Epithelial cell of proximal tubule (primary cell): ENCODE measurements around the gene YOD1. TPM values are rescaled to one million over a fixed set of nuclear protein-coding genes. Genes with fewer than 3 reads are reported as not detected.

Experiments
- DNase-seq: peaks from one replicate; pipeline ENCODE4 v3.0.0-alpha.2; 2011; ENCODE audit warnings: low read depth
- H3K4me3 ChIP-seq: 2 replicates; pipeline ENCODE4 v1.5.1; 2011; ENCODE audit warnings: low read depth, mild to moderate bottlenecking, low read length
- CTCF ChIP-seq: conservative IDR thresholded peaks from 2 replicates; pipeline ENCODE4 v1.5.1; 2012; ENCODE audit warnings: low read depth, mild to moderate bottlenecking, low read length
- total RNA-seq: library from RNA; depleted of rRNA; stranded (reverse); fragments of >200 nt; gene quantifications from 2 replicates; pipeline ENCODE4 v1.2.3, GENCODE V29; 2015

Gene YOD1
- total RNA-seq, 1 donor from 2014 or later: 6.7 TPM

- TF ChIP-seq CTCF: no peak
- no peak for DNase-seq
- H3K4me3 ChIP-seq: no peak overlapping the region
Observed at GRCh38 chr1:207064561-207064960, 13.6 kb upstream of the YOD1 start.

GRCh38 chr1:207063014-207063413 lies 12.0 kb upstream of the YOD1 start:
- no peak for DNase-seq
- H3K4me3 ChIP-seq: no peak overlapping the region
- TF ChIP-seq CTCF: no peak

- no peak for TF ChIP-seq CTCF
- no peak for DNase-seq
- no peak overlapping the region for H3K4me3 ChIP-seq
Observed at GRCh38 chr1:207062058-207062457, 11.1 kb upstream of the YOD1 start.

- DNase-seq: no peak
- TF ChIP-seq CTCF: no peak
- no peak overlapping the region for H3K4me3 ChIP-seq
Observed at GRCh38 chr1:207060596-207060995, 9.6 kb upstream of the YOD1 start.

GRCh38 chr1:207059881-207060280 lies 8.9 kb upstream of the YOD1 start:
- H3K4me3 ChIP-seq: no peak overlapping the region
- no peak for TF ChIP-seq CTCF
- no peak for DNase-seq

GRCh38 chr1:207058878-207059867 lies 8.2 kb upstream of the YOD1 start:
- no peak for DNase-seq
- no peak overlapping the region for H3K4me3 ChIP-seq
- TF ChIP-seq CTCF: peak; percentile 35

- TF ChIP-seq CTCF: no peak
Observed at GRCh38 chr1:207058252-207058651, 7.2 kb upstream of the YOD1 start.

More at GRCh38 chr1:207058252-207058651, 7.2 kb upstream of the YOD1 start:
- H3K4me3 ChIP-seq: no peak overlapping the region
- DNase-seq: no peak
